Fibroblast of lung (primary cell): ENCODE results near the gene BCLAF3. TPM values are rescaled to one million over a fixed set of nuclear protein-coding genes. Genes with fewer than 3 reads are reported as not detected.

Source experiments
- DNase-seq, 2 donors: peaks; one replicate each; pipeline versions ENCODE4 v3.0.0 to v3.0.0-alpha.2; 2010; ENCODE audit warnings: low read depth in 2 of 2
- H2AFZ ChIP-seq: 2 replicates; pipeline ENCODE4 v1.5.1; 2012; ENCODE audit warnings: low read length, control low read depth, inconsistent platforms
- H3K27ac ChIP-seq: 2 replicates; pipeline ENCODE4 v1.5.1; 2011; ENCODE audit warnings: low read length, control low read depth; ENCODE audit not compliant: insufficient read depth
- H3K27me3 ChIP-seq: 2 replicates; pipeline ENCODE4 v1.5.1; 2011; ENCODE audit warnings: mild to moderate bottlenecking, low read length; ENCODE audit not compliant: control insufficient read depth, insufficient read depth
- H3K36me3 ChIP-seq: 2 replicates; pipeline ENCODE4 v1.5.1; 2011; ENCODE audit warnings: low read length; ENCODE audit not compliant: control insufficient read depth, insufficient read depth
- H3K4me1 ChIP-seq: 2 replicates; pipeline ENCODE4 v1.5.1; 2011; ENCODE audit warnings: low read length; ENCODE audit not compliant: control insufficient read depth, insufficient read depth; ENCODE audit errors: extremely low read depth
- H3K4me2 ChIP-seq: 2 replicates; pipeline ENCODE4 v1.5.1; 2011; ENCODE audit warnings: low read length, control low read depth; ENCODE audit not compliant: insufficient read depth; ENCODE audit errors: extremely low read depth
- H3K4me3 ChIP-seq, 4 experiments: fragments of 200-600 bp in 1 of 4; sonication (generic) in 1 of 4; replicated peaks in 1 of 4; 2 replicates each; pipeline ENCODE4 v1.5.1; 2011 to 2016; ENCODE audit warnings: low read length in 4 of 4, low read depth in 3 of 4, mild to moderate bottlenecking in 3 of 4, control low read depth in 2 of 4, inconsistent platforms in 1 of 4, mixed read lengths in 1 of 4; ENCODE audit not compliant: insufficient read depth in 1 of 4; ENCODE audit errors: control extremely low read depth in 1 of 4
- H3K79me2 ChIP-seq: 2 replicates; pipeline ENCODE4 v1.5.1; 2012; ENCODE audit warnings: mild to moderate bottlenecking, low read length, inconsistent platforms; ENCODE audit not compliant: control insufficient read depth, insufficient read depth
- H3K9ac ChIP-seq: 2 replicates; pipeline ENCODE4 v1.5.1; 2011; ENCODE audit warnings: mild to moderate bottlenecking, low read length, control low read depth; ENCODE audit not compliant: insufficient read depth
- H3K9me3 ChIP-seq: 2 replicates; pipeline ENCODE4 v1.5.1; 2012; ENCODE audit warnings: low read depth, low read length; ENCODE audit not compliant: control insufficient read depth, insufficient read depth
- H4K20me1 ChIP-seq: 2 replicates; pipeline ENCODE4 v1.5.1; 2011; ENCODE audit warnings: low read length; ENCODE audit not compliant: control insufficient read depth, insufficient read depth; ENCODE audit errors: extremely low read depth
- EZH2 ChIP-seq: IDR thresholded peaks from 2 replicates; pipeline ENCODE4 v1.5.1; 2012; ENCODE audit warnings: low read length, control low read depth, mild to moderate bottlenecking; ENCODE audit errors: missing control alignments
- polyA plus RNA-seq, 2 donors: library from polyadenylated mRNA; depleted of rRNA in 1 of 2; stranded (reverse) in 1 of 2; unstranded in 1 of 2; fragments of >200 nt; gene quantifications; 2 replicates each; pipeline ENCODE4 v1.2.1, GENCODE V29; 2011 to 2012; ENCODE audit warnings: missing spikeins in 1 of 2
- total RNA-seq: library from RNA; depleted of rRNA; stranded (reverse); fragments of >200 nt; gene quantifications from 2 replicates; pipeline ENCODE4 v1.2.1, GENCODE V29; 2014
- TF ChIP-seq, protein P1 (sequence below), 2 donors: IDR thresholded peaks in 1 of 2; conservative IDR thresholded peaks in 1 of 2; 1 replicate in 1 of 2; 2 replicates in 1 of 2; pipeline ENCODE4 v1.5.1; 2011 to 2012; ENCODE audit warnings: low read length in 2 of 2, control low read depth in 1 of 2, inconsistent platforms in 1 of 2, low read depth in 1 of 2, mild to moderate bottlenecking in 1 of 2

The BCLAF3 gene
- total and polyA plus RNA-seq, 2 donors (not counting 1 experiment from before 2014, with no cell fraction given): 2.9 to 10.7 TPM

DNA sequence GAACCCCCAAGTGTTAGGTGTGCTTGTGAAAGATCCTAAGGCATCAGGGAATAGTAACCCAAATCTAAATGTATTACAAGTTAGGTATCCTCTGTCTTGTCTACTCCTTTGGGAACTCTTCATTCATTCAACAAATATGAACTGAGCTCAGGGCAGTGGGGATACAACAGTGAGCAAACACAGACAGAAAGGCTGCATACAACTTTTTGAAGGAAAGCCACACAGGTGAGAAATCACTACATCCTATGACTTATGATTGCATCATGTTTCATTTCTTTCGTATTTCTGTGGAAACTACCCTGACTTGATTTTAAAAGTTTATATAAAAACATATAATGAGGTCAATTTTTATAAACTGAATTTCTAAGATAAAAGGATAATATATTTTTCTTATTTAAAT lies 43.2 kb downstream of the BCLAF3 start:
- H3K4me1 ChIP-seq: no peaks in the 10 kb centered on the region
- no peak overlapping the region for H2AFZ ChIP-seq
- TF ChIP-seq, protein P1, sequence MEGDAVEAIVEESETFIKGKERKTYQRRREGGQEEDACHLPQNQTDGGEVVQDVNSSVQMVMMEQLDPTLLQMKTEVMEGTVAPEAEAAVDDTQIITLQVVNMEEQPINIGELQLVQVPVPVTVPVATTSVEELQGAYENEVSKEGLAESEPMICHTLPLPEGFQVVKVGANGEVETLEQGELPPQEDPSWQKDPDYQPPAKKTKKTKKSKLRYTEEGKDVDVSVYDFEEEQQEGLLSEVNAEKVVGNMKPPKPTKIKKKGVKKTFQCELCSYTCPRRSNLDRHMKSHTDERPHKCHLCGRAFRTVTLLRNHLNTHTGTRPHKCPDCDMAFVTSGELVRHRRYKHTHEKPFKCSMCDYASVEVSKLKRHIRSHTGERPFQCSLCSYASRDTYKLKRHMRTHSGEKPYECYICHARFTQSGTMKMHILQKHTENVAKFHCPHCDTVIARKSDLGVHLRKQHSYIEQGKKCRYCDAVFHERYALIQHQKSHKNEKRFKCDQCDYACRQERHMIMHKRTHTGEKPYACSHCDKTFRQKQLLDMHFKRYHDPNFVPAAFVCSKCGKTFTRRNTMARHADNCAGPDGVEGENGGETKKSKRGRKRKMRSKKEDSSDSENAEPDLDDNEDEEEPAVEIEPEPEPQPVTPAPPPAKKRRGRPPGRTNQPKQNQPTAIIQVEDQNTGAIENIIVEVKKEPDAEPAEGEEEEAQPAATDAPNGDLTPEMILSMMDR (conservative IDR thresholded peaks at IDR 0.05 in 1 of 2, IDR thresholded peaks at IDR 0.05 in 1 of 2; ENCODE audit: low read depth in 1 of 2, low read length in 2 of 2): no peak
- TF ChIP-seq EZH2: no peak
- no peaks in the 10 kb centered on the region for H3K36me3 ChIP-seq
- H3K9me3 ChIP-seq: no peaks in the 10 kb centered on the region
- no peaks in the 10 kb centered on the region for H3K27me3 ChIP-seq
- no peak overlapping the region for H3K9ac ChIP-seq
- DNase-seq: no peak
- no peak overlapping the region for H3K27ac ChIP-seq
- H3K4me3 ChIP-seq: no peak overlapping the region
- no peak overlapping the region for H3K4me2 ChIP-seq
- no peaks in the 10 kb centered on the region for H4K20me1 ChIP-seq
- no peaks in the 10 kb centered on the region for H3K79me2 ChIP-seq

Other genes starting within 250 kb of the BCLAF3 start
- gene SH3KBP1, start 103.5 kb downstream of the BCLAF3 start, total RNA-seq: 13.9 and 14.4 TPM in 2 replicates
- 36.2 and 38.9 TPM in 2 replicates for gene SH3KBP1, start 103.5 kb downstream of the BCLAF3 start, polyA plus RNA-seq
- gene MAP7D2, start 125.8 kb upstream of the BCLAF3 start, total RNA-seq: under 0.01 TPM in 2 replicates
- 0.20 and 0.26 TPM in 2 replicates for gene MAP7D2, start 125.8 kb upstream of the BCLAF3 start, polyA plus RNA-seq
- gene EIF1AX, start 150.8 kb upstream of the BCLAF3 start, total RNA-seq: 21.8 and 30.1 TPM in 2 replicates
- gene EIF1AX, start 150.8 kb upstream of the BCLAF3 start, polyA plus RNA-seq: 85.1 and 173 TPM in 2 replicates